ENCODE measurements around the gene PRXL2B.
"Not testable (repeated sequence)": the region's sequence is repeated elsewhere in the genome, so short reads cannot be mapped to it uniquely, and the experiment has no call there.

The PRXL2B gene

GRCh38 chr1:2612591-2613365 lies 26.2 kb downstream of the PRXL2B start:
- DNase-seq (ENCODE audit: low read depth in 2 of 2), result no peak

- DNase-seq (ENCODE audit: low read depth in 2 of 2), result no peak
These were observed 27.6 kb downstream of the PRXL2B start for GRCh38 chr1:2614145-2614544.

DNA sequence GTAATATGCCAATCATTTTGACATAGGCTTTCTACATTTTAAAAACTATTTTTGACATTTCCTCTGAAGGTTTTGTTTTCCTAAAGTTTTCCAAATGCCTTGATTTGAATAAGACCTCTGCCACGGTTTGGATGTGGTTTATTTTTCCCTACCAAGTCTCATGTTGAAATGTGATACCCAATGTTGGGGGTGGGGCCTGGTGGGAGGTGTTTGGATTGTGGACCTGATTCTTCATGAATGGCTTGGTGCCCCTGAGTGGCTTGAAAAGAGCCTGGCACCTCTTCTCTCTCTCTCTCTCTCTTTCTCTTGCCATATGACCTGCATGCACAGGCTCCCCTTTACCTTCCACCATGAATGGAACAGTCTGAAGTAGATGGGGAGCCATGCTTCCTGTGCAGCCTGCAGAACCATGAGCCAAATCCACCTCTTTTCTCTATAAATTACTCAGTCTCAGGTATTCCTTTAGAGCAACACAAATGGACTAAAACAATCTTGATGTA lies 31.4 kb downstream of the PRXL2B start:
- no peak for DNase-seq (ENCODE audit: low read depth in 2 of 2)

DNA sequence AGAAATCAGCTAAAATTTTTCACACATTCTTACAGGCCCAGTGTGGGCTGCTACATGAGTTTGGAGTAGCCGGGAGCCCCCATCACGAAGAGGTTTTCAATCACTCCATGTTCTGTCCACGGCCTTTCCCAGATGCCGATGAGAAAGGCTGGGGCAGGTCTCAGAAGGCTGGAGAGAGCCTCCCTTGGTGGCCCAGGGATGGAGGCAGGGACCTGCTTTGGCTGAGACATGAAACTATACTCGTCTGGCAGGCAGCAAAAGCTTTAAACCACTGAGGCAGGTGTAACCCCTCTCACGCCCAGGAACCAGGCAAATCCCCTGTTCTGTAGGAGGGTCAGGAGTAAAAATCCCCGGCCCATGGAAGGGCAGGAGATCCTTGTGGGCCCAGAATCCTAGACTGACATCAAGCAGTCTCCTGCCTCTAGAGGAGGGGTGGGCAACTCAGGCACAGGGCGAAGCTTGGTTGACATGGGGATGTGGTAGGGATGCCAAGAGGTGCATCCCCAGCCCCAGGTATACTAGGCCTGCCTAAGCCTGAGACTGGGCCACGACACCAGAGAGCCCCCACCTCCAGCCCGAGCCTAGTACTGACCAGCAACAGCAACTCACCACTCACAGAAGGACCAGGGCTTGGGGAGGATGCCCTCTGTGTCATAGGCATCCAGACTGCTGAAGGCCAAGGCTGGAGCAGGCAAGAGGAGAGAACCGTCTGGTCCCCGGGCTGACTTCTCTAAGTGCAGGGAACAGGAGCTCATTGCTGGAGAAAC lies 37.2 kb downstream of the PRXL2B start:
- DNase-seq (ENCODE audit: low read depth in 2 of 2), result no peak

- no peak for DNase-seq (ENCODE audit: low read depth in 2 of 2)
These were observed 38.2 kb downstream of the PRXL2B start for GRCh38 chr1:2624735-2625300.

DNA sequence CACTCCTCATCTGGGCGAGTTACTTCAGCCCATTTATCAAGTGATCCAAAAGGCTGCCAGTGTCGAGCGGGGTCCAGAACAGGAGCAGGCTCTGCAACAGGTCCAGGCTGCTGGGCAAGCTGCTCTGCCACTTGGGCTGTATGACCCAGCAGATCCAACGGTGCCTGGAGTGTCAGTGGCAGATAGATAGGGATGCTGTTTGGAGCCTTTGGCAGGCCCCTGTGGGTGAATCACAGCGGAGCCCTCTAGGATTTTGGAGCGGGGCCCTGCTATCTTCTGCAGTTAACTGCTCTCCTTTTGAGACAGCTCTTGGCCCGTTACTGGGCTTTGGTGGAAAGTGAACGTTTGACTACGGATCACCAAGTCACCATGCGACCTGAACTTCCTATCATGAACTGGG lies 38.7 kb downstream of the PRXL2B start:
- no peak for DNase-seq (ENCODE audit: low read depth in 2 of 2)

DNA sequence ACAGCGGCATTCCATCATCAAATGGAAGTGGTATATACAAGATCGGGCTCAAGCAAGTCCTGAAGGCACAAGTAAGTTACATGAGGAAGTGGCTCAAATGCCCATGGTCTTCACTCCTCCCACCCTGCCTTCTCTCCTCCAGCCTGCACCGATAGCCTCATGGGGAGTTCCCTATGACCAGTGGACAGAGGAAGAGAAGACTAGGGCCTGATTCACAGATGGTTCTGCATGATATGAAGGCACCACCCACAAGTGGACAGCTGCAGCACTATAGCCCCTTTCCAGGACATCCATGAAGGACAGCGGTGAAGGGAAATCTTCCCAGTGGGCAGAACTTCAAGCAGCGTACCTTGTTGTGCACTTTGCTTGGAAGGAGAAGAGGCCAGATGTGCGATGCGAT lies 39.2 kb downstream of the PRXL2B start:
- not testable (repeated sequence) for DNase-seq (ENCODE audit: low read depth in 2 of 2)

GRCh38 chr1:2627746-2628145 lies 41.2 kb downstream of the PRXL2B start:
- no peak for DNase-seq (ENCODE audit: low read depth in 2 of 2)

GRCh38 chr1:2628191-2628932 lies 41.8 kb downstream of the PRXL2B start:
- no peak for DNase-seq (ENCODE audit: low read depth in 2 of 2)

DNA sequence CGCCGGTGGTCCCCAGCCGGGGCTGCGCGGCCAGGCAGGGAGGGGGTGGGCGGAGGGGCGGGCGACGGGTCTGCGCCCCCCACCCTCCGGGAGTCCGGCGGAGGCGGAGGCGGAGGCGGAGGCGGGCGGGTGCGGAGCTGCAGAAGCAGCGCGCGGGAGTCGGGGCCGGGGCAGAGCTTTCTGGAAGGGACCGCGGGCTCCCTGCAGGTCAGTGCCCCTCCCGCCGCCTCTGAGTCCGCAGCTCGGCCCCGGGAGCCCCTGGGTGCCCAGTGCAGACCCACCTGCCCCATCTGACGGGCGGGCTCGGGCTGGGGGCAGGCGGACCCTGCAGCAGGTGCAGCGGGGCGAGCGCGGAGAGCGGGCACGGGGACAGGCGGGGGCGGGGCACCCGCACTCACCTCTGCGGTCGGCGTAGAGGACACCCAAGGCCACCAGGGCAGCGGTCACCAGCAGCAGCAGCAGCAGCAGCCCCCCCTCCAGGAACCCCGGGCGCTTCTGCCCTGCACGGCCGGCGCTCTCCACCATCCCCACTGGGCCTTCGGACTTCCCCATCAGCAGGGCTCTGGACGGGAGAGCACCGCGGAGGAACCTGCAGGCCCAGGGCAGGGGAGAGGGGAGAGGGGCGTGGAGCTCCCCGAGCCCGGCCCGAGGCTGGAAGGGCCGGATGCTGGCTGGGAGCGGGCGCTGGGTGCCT lies 42.5 kb downstream of the PRXL2B start:
- DNase-seq (ENCODE audit: low read depth in 2 of 2), result no peak

- no peak for DNase-seq (ENCODE audit: low read depth in 2 of 2)
These were observed 43.3 kb downstream of the PRXL2B start for GRCh38 chr1:2629627-2630497.

- DNase-seq (ENCODE audit: low read depth in 2 of 2), result no peak
These were observed 44.0 kb downstream of the PRXL2B start for GRCh38 chr1:2630498-2631135.

DNA sequence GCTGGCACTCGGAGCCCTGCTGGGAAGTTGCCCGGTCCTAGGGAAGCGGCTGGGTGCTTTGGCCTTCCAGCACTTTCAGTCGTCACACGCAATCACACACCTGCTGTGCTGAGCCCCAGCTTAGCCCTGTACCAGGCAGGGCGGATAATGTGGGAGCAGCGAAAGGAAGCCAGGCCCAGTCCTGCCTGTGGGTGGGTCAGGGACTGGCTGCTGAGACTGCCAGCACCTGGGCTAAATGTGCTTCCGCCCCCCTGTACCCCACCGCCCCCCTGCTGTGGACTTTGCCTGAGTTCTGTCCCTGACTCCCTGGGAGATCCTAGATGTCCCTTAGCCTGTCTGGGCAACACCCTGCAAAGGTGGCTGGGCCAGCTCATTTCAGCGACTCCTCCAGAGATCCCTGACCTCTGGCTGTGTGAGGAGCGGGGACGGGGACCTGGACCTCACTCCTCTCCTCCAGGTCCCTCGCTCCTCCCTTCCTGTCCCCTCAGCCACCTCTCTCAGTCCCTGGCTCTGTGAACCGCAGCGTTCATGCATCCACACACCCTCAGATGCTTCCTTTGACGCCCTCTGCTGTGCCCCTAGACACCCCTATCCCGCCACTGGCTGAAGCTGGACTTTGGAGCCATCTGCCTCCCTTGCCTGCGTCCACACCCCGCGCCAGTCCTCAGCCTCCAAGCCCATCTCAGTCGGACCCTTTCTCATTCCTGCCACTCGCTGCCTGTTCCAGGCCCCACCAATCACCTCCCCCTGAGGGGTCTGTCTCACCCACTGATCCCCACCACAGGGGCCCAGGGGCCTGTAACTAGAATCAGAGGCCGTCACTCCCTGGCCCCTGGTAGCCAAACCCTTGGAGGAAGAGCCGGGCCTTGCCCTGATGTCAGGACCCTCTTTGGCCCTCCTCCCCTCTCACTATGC lies 44.8 kb downstream of the PRXL2B start:
- DNase-seq (ENCODE audit: low read depth in 2 of 2), result no peak

DNA sequence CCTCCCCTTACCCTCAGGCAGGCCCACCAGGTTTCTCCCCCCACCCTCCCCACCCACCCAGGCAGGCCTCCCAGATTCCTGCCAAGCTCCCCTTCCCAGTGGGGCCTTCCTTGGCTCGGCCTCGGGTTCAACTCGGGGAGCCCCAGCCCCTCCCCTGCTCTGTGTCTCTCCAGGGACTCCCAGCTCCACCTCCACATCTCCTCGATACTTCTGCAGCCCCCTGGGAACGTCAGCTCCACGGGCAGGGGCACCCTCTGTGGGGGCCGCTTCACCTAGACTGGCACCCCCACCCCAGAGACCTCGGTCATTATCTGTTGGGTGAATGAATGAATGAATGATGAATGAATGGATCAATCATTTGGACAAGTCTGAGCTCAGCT lies 45.5 kb downstream of the PRXL2B start:
- DNase-seq (ENCODE audit: low read depth in 2 of 2), result no peak

DNA sequence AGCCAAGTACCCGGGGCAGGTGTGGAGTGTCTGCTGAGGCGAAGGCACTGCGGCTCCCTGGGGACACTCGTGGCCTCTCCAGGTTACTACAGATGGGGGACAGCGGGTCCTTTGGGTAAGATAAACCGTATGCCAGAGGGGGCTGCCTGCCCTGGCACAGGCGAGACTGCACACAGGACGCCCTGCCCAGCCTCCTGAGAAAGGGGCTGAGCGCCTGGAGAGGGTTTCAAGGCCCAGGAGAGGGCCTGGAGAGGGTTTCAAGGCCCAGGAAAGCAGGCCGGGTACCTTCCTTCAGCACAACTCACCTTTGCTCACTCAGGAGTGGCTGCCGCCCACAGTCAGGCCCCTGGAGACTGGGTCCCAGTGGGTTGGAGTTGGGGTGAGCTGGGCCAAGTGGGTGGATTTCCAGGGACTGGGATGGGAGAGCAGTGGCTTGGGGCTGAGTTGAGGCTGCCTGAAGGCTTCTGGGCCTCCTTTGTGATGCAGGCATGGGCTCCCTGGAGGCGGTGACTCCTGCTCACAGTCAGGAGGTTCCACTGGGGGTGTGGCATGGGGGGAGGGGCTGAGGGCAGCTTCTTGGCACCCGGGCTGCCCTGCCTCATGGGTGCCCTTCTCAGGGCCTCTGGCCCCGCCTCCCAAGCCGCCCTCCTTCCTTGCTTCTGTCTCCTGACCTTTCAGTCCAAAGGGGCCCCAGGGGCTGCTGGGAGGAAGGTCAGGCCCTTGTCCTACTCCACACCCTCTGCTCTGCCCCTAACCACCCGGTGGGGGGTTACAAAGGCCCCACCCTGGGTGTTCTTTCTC lies 46.2 kb downstream of the PRXL2B start, which contains the start of gene MMEL1:
Gene MMEL1 (minus strand): TSS at position 456 of the 801 bp plus-strand sequence. CDS start 3,532 bp downstream, outside the sequence.
- DNase-seq (ENCODE audit: low read depth in 2 of 2), result no peak

DNA sequence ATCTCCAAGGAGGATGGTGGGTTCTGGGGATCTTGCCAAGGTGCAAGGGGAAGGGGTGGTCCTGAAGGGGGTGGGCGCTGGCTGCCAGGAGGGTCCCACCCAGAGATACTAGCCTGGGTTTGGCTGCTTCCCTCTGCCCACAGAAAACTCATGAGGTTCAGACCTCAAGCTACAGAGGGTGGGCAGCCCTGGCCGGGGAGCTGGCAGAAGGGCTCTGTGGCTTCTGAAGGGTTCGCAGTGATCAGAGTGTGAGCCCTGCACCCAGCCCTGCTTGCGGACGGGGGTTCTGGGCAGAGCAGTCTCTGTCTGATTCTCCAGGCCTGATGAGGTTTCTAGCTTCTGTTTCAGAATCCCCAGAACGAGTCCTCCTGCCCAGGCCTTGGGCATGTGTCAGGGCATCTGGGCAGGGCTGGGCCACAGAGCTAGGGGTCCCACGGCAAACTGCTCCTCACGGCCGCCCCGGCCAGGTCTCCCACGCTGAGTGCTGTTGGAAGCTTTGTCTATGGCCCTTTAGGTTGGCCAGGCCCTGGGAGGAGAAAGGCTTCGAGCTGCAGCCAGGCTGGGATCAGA lies 46.9 kb downstream of the PRXL2B start:
- DNase-seq (ENCODE audit: low read depth in 2 of 2), result no peak

DNA sequence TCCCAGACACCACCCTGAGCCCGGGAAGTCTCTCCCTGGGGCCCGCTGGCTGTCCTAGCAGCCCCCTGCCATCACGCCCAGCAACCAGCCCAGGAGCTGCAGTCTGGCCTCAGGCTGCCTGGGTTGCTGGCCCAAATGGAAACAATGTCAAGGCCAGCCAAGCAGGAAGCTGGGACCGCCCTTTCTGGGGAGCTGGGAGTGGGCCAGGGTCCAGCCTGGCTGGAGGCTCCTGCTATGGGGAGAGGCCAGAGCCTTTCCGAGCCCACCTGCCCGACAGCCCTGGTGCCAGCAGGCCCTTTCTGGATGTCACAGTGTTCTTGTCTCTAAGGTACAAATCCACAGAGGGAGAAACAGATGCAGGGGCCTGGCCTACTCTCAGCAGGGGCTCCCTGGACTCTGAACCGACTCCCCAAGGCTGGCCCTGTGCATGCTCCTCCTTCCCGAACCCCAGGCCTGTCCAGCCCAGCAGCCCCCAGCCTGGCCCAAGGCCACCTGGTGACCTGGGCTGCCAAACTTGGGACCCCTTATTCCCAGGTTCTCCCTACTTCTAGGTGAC lies 47.4 kb downstream of the PRXL2B start:
- DNase-seq (ENCODE audit: low read depth in 2 of 2), result no peak

All from fibroblast of skin of left biceps (primary cell).